ENCODE data around the gene UQCC2. TPM values are rescaled to one million over a fixed set of nuclear protein-coding genes. Genes with fewer than 3 reads are reported as not detected.

Gene UQCC2
- total RNA-seq, 1 donor from 2014 or later, result 99.4 TPM

- H3K36me3 Mint-ChIP-seq (ENCODE audit: insufficient read depth), result peaks cover 10% of the 10 kb centered on the region
- H3K27ac Mint-ChIP-seq, result no peak overlapping the region
- no peak for DNase-seq (ENCODE audit: low spot score, unreplicated experiment)
- H3K4me3 Mint-ChIP-seq (ENCODE audit: low read depth), result no peak overlapping the region
- no peak for TF ChIP-seq CTCF (IDR thresholded peaks at IDR 0.05; ENCODE audit: unreplicated experiment)
- peaks cover 5% of the 10 kb centered on the region for H3K4me1 Mint-ChIP-seq (ENCODE audit: low read depth)
- H3K9me3 Mint-ChIP-seq (ENCODE audit: low read depth), result no peaks in the 10 kb centered on the region
- H3K27me3 Mint-ChIP-seq, result no peaks in the 10 kb centered on the region
Observed at GRCh38 chr6:33688006-33688405, 23.5 kb downstream of the UQCC2 start.

GRCh38 chr6:33686981-33687975, 24.2 kb downstream of the UQCC2 start:
- no peak for TF ChIP-seq CTCF (IDR thresholded peaks at IDR 0.05; ENCODE audit: unreplicated experiment)
- Mint-ChIP-seq H3K4me1 (ENCODE audit: low read depth) (no peaks in the 10 kb centered on the region), H3K27me3 (no peaks in the 10 kb centered on the region), H3K36me3 (ENCODE audit: insufficient read depth) (peaks cover 10% of the 10 kb centered on the region), H3K27ac (no peak overlapping the region), H3K9me3 (ENCODE audit: low read depth) (no peaks in the 10 kb centered on the region), H3K4me3 (ENCODE audit: low read depth) (no peak overlapping the region)
- no peak for DNase-seq (ENCODE audit: low spot score, unreplicated experiment)

GRCh38 chr6:33686225-33686924, 25.1 kb downstream of the UQCC2 start:
- no peaks in the 10 kb centered on the region for H3K4me1 Mint-ChIP-seq (ENCODE audit: low read depth)
- no peaks in the 10 kb centered on the region for H3K9me3 Mint-ChIP-seq (ENCODE audit: low read depth)
- no peaks in the 10 kb centered on the region for H3K27me3 Mint-ChIP-seq
- peaks cover 10% of the 10 kb centered on the region for H3K36me3 Mint-ChIP-seq (ENCODE audit: insufficient read depth)
- peak overlapping the region; percentile 59 for H3K27ac Mint-ChIP-seq
- no peak overlapping the region for H3K4me3 Mint-ChIP-seq (ENCODE audit: low read depth)
- TF ChIP-seq CTCF (IDR thresholded peaks at IDR 0.05; ENCODE audit: unreplicated experiment), result no peak
- no peak for DNase-seq (ENCODE audit: low spot score, unreplicated experiment)

- Mint-ChIP-seq H3K27ac (no peak overlapping the region), H3K4me1 (ENCODE audit: low read depth) (no peaks in the 10 kb centered on the region), H3K4me3 (ENCODE audit: low read depth) (no peak overlapping the region), H3K27me3 (no peaks in the 10 kb centered on the region), H3K36me3 (ENCODE audit: insufficient read depth) (peaks cover 11% of the 10 kb centered on the region), H3K9me3 (ENCODE audit: low read depth) (no peaks in the 10 kb centered on the region)
- DNase-seq (ENCODE audit: low spot score, unreplicated experiment), result no peak
- TF ChIP-seq CTCF (IDR thresholded peaks at IDR 0.05; ENCODE audit: unreplicated experiment), result no peak
Observed at GRCh38 chr6:33685411-33686224, 25.9 kb downstream of the UQCC2 start.

GRCh38 chr6:33684983-33685382, 26.5 kb downstream of the UQCC2 start:
- Mint-ChIP-seq H3K36me3 (ENCODE audit: insufficient read depth) (peaks cover 11% of the 10 kb centered on the region), H3K9me3 (ENCODE audit: low read depth) (no peaks in the 10 kb centered on the region), H3K27ac (no peak overlapping the region), H3K4me1 (ENCODE audit: low read depth) (no peaks in the 10 kb centered on the region), H3K27me3 (no peaks in the 10 kb centered on the region), H3K4me3 (ENCODE audit: low read depth) (no peak overlapping the region)
- no peak for TF ChIP-seq CTCF (IDR thresholded peaks at IDR 0.05; ENCODE audit: unreplicated experiment)
- DNase-seq (ENCODE audit: low spot score, unreplicated experiment), result no peak

All from progenitor cell of endocrine pancreas (in vitro differentiated cells).